Fibroblast of skin of right biceps (primary cell): ENCODE measurements around the gene MAP4K3.
A peak's percentile ranks its signal among the peaks of the same experiment; 100 is the strongest.
"Not testable (repeated sequence)": the region's sequence is repeated elsewhere in the genome, so short reads cannot be mapped to it uniquely, and the experiment has no call there.

ENCODE experiments used
- DNase-seq: peaks from one replicate; pipeline ENCODE4 v3.0.0-alpha.2; 2013

MAP4K3 gene

DNA sequence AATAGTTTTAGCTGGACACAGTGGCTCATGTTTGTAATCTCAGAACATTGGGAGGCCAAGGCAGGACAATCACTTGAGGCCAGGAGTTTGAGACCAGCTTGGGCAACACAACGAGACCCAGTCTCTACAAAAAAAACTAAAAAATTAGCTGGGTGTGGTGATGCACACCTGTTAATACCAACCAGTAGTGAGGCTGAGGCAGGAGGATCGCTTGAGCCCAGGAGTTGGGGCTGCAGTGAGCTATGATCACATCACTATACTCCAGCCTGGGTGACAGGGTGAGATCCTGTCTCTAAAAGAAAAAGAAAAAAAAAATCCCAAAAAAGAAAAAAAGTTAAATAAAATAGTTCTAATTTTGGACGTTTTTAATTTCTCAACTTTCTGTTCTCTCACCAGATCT lies 68.7 kb downstream of the MAP4K3 start:
- no peak for DNase-seq

DNA sequence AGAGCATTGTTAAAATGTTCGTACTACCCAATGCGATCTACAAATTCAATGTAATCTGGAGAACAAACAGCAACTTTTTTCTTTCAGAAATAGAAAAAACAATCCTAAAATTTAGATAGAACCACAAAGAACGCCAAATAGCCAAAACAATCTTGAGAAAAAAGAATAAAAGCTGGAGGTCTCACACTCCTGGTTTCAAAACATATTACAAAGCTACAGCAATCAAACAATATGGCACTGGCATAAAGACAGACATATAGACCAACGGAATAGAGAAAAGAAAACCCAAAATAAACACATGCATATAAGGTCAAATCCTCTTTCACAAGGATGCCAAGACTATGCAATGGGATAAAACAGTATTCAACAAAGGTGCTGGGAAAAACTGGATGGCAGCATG lies 74.5 kb downstream of the MAP4K3 start:
- DNase-seq = no peak

DNA sequence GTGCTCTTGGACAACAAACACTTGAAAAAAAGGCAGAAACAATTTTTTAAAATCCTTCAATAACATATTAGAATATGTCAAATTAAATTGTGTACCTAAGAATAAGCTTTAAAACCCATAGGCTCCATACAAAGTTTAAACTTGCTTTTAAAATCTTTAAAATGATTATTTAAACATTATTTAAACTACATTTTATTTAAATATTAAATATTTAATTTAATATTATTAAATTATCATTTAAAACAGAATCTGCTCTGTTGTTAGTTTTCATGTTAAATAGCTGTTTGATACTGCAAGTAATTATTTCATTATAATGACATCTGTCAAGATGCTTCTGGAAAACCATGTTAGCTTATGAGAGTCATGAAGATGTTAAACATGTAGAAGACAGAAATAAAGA lies 75.6 kb downstream of the MAP4K3 start:
- no peak for DNase-seq

DNA sequence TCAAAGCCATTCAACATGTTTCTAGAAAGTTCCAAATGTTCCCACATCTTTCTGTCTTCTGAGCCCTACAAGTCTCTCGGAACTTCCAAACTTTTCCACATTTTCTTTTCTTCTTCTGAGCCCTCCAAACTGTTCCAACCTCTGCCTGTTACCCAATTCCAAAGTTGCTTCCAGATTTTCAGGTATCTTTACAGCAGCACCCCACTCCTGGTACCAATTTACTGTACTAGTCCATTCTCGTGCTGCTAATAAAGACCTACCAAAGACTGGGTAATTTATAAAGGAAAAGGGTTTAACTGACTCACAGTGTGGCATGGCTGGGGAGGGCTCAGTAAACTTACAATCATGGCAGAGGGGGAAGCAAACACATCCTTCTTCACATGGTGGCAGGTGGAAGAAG lies 76.7 kb downstream of the MAP4K3 start:
- not testable (repeated sequence) for DNase-seq

DNA sequence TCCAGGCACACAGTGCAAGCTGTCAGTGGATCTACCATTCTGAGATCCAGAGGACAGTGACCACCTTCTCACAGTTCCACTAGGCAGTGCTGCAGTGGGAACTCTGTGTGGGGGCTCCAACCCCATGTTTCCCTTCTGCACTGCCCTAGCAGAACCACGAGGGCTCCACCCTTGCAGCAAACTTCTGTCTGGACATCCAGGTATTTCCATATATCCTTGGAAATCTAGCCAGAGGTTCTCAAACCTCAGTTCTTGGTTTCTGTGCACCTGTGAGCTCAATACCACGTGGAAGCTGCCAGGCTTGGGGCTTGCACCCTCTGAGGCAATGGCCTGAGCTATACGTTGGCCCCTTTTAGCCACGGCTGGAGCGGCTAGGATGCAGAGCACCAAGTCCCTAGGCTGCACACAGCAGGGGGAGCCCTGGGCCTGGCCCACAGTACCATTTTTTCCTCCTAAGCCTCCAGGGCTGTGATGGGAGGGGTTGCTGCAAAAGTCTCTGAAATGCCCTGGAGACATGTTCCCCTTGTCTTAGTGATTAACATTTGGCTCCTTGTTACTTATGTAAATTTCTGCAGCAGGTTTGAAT lies 77.5 kb downstream of the MAP4K3 start:
- DNase-seq = no peak

DNA sequence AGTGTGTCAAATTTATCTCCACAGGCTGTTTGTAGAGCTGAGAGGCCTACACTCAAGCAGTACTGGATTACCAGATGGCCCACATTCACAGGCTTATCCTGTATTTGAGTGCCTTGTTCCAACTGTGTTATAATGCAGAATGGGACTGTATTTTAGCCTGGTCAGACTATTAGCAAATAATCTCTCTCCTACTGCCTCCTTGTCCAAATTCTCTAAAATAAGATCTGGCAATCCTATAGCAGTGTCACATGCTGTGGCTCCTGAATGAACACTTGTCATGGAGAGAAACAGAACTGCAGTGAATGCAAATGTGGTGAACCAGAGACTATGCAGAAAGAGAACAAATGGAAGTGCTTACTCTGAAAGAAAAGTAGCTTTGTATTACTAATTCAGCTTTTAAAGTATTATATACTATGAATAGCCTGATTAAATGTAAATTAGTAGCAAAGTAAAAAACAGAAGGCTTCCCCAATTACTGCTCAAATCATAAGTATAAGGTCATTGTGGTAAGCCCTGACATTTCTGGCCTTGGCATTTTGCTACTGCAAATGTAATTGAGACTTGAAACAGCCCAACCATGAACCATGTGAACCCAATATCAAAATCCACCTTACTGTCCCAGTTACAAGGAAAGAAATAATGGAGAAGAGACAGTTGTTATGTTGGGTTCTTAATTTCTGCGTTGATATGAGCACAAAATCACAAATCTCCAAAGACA lies 80.0 kb downstream of the MAP4K3 start:
- DNase-seq = no peak

DNA sequence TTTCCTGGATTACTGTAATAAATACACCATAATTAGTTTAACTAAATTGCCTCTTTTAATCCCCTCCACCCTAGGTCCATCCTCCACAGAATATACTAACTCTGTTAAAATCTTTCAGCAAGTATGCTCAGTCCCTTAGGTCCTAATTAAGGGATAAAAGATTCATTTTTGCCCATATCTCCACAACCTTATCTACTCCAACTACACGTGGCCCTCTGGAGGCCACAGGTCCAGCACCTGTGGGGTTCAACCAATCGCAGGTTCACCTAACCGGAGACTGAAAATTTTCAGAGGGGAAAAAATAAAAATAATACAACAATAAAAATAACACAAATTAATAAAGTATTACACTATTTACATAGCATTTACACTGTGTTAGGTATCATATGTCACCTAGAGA lies 86.4 kb downstream of the MAP4K3 start:
- DNase-seq = no peak

DNA sequence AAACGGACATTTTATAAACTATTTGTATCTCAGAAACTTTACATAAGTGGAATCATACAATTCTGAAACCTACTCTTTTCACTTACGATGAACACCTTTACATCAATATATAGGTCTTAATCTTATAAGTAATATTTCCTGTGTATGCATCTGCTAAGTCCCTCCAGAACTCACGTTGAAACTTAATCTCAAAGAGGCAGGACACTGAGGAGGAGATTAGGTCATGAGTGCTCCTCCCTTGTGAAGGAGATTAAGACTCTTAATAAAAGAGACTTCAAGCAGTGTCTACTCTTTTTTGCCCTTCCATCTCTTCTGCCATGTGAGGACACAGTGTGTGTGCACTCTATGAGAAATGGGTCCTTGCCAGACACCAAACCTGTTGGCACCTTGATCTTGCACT lies 98.6 kb downstream of the MAP4K3 start:
- no peak for DNase-seq

DNA sequence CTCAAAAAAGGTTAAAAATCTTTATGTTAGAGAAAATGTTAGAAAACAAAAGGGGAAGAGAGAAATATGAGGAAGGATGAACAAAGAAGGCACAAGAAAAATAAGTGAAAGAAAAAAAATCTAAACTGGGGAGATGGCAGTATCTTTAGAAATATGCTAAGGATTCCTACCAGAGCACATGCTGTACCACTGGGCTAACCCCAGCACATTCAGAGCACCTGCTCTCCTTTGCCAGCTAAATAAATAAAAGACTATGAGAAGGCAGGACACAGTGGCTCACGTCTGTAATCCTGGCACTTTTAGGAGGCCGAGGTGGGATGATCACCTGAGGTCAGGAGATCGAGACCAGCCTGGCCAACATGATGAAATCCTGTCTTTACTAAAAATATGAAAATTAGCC lies 101.2 kb downstream of the MAP4K3 start:
- DNase-seq = no peak

DNA sequence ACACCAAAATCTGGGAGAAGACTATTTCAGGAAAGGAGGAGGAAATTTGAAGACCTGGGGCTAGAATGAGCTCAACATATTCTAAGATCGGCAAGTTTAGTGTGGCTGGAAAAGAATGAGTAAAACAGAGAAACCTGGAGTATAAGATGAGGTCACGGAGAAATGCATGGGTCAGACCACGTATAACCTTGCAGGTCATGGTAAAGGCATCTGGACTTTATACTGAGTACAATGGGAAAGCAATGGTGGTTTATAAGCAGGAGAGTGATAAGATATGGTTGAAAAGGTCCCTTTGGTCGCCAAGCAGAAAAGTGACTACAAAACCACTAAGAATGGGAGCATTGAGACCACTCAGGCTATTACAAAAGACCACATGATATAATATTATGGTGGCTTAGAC lies 102.1 kb downstream of the MAP4K3 start:
- DNase-seq = no peak

DNA sequence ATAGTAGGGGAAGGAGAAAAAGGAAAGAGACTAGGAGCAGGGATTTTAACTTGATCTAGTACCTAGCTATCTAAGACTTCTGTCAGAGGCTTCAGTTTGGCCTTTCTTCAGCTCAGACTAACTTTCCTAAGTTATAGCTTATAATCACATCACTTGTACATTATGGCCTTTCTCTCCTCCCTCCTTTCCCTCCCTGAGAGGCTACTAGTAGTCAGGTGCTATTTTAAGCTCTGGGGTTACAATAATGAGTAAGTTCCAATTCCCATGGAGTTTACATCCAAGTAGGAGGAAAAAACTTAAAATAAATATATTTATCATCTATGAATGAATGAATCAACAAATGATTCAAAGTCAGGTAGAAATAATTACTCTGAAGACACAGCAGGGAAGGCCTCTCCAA lies 102.6 kb downstream of the MAP4K3 start:
- no peak for DNase-seq

DNA sequence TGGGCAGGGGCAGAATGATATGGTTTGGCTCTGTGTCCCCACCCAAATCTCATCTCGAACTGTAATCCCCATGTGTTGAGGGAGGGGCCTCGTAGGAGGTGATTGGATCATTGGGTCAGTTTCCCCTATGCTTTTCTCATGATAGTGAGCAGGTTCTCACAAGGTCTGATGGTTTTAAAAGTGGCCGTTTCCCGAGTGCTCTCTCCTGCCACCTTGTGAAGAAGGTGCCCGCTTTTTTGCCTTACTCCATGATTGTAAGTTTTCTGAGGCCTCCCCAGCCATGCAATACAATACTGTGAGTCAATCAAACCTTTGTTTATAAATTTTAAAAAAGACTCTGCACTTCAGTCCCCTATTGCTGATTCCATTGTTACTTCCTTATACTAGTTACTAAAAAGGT lies 110.4 kb downstream of the MAP4K3 start:
- no peak for DNase-seq

DNA sequence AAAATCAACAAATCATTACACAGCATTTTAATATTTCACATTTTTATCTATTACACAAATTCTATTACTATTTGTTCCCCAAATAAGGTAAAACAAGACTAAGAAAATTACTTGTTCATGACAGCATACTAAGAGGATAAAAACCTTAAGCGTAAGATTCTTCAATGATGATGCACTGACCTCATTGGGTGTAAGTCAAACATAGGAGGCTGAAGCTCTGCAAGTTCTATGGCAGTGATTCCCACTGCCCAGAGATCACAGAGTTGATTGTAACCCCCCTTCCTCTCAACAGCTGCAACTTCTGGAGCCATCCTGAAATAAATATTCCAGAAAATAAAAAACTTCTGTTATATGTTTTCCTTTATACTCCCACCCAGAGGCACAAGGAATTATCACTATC lies 111.1 kb downstream of the MAP4K3 start:
- DNase-seq = peak; percentile 64

DNA sequence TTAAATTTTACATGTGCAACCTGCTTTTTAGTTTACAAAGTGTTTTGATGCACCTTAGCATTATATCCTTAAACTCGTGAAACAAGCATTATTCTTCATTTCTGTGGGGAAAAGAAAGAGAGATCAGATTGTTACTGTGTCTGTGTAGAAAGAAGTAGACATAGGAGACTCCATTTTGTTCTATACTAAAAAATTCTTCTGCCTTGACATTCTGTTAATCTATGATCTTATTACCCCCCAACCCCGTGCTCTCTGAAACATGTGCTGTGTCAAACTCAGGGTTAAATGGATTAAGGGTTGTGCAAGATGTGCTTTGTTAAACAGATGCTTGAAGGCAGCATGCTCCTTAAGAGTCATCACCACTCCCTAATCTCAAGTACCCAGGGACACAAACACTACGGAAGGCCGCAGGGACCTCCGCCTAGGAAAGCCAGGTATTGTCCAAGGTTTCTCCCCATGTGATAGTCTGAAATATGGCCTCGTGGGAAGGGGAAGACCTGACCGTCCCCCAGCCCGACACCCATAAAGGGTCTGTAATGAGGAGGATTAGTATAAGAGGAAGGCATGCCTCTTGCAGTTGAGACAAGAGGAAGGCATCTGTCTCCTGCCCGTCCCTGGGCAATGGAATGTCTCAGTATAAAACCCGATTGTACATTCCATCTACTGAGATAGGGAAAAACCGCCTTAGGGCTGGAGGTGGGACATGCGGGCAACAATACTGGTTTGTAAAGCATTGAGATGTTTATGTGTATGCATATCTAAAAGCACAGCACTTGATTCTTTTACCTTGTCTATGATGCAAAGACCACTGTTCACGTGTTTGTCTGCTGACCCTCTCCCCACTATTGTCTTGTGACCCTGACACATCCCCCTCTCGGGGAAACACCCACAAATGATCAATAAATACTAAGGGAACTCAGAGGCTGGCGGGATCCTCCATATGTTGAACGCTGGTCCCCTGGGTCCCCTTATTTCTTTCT lies 115.7 kb downstream of the MAP4K3 start:
- DNase-seq = not testable (repeated sequence)

DNA sequence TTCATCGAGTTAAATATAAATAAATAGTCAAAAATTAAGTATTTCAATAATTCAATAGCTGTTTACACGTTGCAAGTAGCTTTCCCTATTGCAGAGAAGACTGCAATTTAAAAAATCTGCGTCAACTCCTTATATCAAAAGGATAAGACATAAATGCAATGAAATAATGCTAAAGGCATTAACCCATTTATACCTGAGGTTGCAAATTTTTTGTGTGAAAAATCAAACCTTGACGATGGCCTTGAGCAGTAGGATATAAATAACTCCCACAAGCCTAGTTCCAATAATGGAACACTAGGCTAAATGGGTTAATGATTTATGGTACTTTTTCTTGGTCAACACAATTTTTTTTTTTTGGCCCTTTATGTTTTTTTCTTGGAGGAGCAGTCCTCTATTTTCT lies 116.9 kb downstream of the MAP4K3 start:
- no peak for DNase-seq

DNA sequence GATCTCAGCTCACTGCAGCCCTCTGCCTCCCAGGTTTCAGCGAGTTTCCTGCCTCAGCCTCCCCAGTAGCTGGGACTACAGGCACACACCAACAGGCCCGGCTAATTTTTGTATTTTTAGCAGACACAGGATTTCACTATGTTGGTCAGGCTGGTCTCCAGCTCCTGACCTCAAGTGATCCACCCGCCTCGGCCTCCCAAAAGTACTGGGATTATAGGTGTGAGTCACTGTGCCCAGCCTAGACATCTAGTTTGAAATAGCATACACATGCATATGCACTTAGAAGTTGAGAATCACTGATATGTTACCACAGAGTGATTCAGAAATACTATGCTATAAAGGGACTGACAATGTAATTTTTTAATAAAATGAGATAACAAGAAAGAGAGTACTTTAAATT lies 123.5 kb downstream of the MAP4K3 start:
- DNase-seq = peak; percentile 52

DNA sequence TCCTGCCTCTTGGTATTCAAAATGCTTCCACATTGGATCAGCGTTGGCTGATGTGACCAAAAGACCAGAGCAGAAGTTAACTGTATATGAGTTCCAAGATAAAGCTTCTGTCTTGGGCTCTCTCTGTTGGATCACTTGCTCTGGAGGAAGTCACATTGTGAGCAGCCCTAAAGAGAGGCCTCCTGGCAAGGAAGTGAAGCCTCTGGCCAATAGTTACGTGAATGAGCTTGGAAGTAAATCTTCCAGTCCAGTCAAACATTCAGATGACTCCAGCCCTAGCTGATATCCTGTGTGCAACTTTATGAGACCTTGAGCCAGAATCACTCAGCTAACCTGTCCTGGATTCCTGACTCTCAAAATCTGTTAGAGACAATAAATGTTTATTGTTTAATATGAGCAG lies 125.6 kb downstream of the MAP4K3 start:
- no peak for DNase-seq

DNA sequence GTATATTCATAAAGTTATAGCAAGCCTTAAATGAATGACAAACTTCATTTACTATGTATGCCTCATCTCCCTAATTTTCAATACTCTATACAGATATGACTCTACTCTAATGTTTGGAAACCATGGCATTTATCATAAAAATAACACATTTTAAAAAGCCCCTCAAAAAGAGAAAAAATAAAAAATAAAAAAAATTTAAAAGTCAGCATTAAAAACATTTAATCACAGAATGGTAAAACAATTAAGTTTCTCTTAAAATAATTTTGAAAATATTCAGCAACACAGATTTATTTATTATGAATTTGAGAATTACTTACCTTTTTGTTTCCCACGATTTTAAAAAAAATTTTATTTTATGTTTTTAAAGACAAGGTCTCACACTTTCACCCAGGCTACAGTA lies 128.3 kb downstream of the MAP4K3 start:
- no peak for DNase-seq

DNA sequence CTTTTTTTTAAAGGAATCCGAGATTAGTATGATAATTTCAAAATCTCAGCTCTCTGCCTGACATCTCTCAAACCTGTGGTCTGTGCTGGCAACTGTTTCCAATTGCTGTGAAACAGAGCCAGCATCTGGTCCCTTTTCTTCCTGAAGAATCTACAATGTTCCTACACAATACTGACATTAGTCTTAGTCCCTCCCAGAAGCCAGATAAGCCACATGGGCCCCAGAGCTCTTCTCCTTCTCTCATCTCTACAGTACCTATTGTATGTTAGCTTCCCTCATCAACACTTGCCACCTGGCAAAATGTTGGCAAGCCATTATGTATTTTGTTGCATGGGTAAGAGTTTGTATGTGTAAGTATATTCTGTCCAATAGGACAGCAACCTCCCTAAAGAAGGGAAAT lies 130.5 kb downstream of the MAP4K3 start:
- DNase-seq = no peak

DNA sequence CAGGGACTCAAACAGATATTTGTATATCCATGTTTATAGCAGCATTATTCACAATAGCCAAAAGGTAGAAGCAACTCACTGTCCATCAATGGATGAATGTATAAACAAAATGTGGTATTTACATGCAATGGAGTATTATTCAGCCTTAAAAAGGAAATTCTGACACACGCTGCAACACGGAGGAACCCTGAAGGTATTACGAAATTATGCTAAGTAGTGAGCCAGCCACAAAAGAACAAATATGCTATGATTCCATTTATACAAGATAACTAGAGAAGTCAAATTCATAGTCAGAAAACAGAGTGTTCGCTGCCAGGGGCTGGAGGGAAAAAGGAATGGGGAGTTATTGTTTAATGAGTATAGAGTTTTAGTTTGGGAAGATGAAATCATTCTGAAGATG lies 132.4 kb downstream of the MAP4K3 start:
- DNase-seq = peak; percentile 1

DNA sequence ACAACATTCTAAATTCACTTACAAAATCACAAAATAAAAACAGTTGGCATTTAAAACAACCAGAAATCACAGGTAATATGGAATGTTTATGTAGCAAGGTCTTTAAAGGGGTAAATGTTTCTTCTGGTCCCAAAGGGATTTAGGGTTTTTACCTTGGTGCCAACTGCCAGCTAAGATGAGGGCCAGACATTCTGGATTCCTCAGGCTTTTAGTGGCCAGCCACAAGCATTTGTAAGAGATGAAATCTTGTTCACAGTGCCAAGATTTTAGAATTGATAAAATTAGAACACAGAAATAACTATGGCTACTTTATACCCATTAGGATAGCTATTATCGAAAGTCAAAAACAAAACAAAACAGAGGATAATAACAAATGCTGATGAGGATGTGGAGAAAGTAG lies 132.9 kb downstream of the MAP4K3 start:
- DNase-seq = peak; percentile 47

DNA sequence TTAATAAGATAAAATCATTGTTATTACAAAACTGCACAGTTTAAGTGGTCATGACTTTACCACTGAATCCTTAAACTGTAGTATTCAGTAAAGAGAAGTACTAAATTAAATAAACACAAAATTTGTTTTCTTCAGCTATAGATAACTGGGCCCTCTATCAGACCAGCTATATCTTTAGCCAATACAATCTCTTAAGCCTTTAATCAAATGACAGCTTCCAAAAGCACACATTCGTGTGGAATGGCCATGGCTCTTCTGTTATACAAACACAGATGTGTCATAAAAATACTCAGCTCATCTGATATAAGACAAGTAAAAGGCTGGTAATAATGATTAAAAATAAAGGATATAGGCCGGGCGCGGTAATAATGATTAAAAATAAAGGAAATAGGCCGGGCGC lies 135.7 kb downstream of the MAP4K3 start:
- DNase-seq = no peak

DNA sequence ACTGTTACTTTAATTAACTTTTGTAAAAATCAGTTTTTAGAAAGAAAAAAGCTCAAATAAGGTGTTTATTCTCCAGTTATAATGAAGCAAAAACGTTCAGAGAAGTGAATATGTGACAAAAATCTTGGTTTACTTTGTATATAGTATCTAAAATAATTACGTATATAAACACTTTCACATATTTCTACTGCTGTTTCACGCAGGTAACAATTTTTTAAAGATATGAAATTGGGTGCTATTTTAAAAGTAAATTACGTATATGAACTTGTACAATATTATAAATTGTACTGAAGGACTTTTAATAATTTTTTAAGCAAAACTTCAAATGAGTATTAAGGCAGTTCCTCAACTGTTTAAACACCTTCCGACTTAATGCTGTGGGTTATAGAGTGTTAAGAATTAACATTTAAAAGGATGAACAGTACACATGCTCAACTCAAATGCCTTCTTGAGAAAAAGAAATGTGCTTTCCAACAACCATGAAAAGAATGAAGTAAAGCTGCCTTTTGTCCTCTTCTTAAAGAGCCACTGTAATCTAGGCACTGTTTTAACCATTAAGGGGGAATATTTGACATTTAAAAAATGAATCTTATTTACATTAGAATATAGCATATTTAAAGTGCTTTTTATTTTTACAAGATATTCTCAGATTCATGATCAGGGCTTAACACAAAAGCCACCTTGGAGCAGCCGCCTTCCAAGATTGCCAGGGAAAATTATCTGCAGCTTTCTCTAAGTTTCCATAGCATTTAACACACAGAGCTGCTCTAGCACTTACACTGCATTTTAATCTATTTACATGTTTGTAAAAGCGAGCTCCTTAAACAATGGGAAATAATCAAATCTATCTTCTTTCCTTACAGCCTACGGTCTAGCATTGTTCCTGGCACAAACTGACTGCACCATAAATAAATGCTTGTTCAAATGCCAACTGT lies 136.8 kb downstream of the MAP4K3 start:
- no peak for DNase-seq
